HG03159 (cell line): ENCODE data around the gene NKAIN4.

Experiments
- ATAC-seq: cut with Tn5 transposase; IDR thresholded peaks from one replicate; pipeline ENCODE4 v1.9.1; 2021; ENCODE audit warnings: mild to moderate bottlenecking, moderate library complexity; ENCODE audit not compliant: unreplicated experiment

NKAIN4 gene

GRCh38 chr20:63288581-63289251 is 34.5 kb upstream of the NKAIN4 start:
- no peak for ATAC-seq

GRCh38 chr20:63287697-63288580 is 33.7 kb upstream of the NKAIN4 start:
- no peak for ATAC-seq

- no peak for ATAC-seq
Measured at GRCh38 chr20:63286781-63287696, 32.8 kb upstream of the NKAIN4 start.

- ATAC-seq = no peak
Measured at GRCh38 chr20:63285636-63286615, 31.7 kb upstream of the NKAIN4 start.

GRCh38 chr20:63284981-63285524 is 30.8 kb upstream of the NKAIN4 start:
- no peak for ATAC-seq

GRCh38 chr20:63284544-63284949 is 30.3 kb upstream of the NKAIN4 start:
- ATAC-seq = no peak

- no peak for ATAC-seq
Measured at GRCh38 chr20:63284083-63284440, 29.8 kb upstream of the NKAIN4 start.

- ATAC-seq = no peak
Measured at GRCh38 chr20:63283397-63284082, 29.3 kb upstream of the NKAIN4 start.

GRCh38 chr20:63282946-63283345 is 28.7 kb upstream of the NKAIN4 start:
- ATAC-seq = no peak

GRCh38 chr20:63281742-63282665 is 27.7 kb upstream of the NKAIN4 start:
- no peak for ATAC-seq

- ATAC-seq = no peak
Measured at GRCh38 chr20:63280929-63281545, 26.8 kb upstream of the NKAIN4 start.

- no peak for ATAC-seq
Measured at GRCh38 chr20:63280371-63280770, 26.1 kb upstream of the NKAIN4 start.

GRCh38 chr20:63279931-63280330 is 25.7 kb upstream of the NKAIN4 start:
- no peak for ATAC-seq

- no peak for ATAC-seq
Measured at GRCh38 chr20:63278661-63279060, 24.4 kb upstream of the NKAIN4 start.

GRCh38 chr20:63277466-63278272 is 23.4 kb upstream of the NKAIN4 start:
- ATAC-seq = no peak

GRCh38 chr20:63276956-63277355 is 22.7 kb upstream of the NKAIN4 start:
- no peak for ATAC-seq

- ATAC-seq = no peak
Measured at GRCh38 chr20:63275825-63276224, 21.6 kb upstream of the NKAIN4 start.
